Activated CD4-positive, alpha-beta T cell treated with anti-CD3 and anti-CD28 coated beads, Interleukin-2, amount 50 U/mL, for 4 hours (primary cell): ENCODE results near the gene ART3.

Source experiments
- DNase-seq, 2 experiments: peaks; one replicate each; pipeline ENCODE4 v3.0.0-alpha.2; 2020

The ART3 gene

GRCh38 chr4:76074993-76075600 is 588 bp downstream of the ART3 start:
- no peak for DNase-seq

GRCh38 chr4:76078033-76078613 is 3.6 kb downstream of the ART3 start:
- DNase-seq = no peak

GRCh38 chr4:76083386-76083988 is 9.0 kb downstream of the ART3 start:
- no peak for DNase-seq

GRCh38 chr4:76084542-76084941 is 10.0 kb downstream of the ART3 start:
- DNase-seq = no peak

- DNase-seq = no peak
These were observed 12.7 kb downstream of the ART3 start for GRCh38 chr4:76087007-76087769.

- DNase-seq = no peak
These were observed 14.2 kb downstream of the ART3 start for GRCh38 chr4:76088719-76089118.

GRCh38 chr4:76090241-76090691 is 15.8 kb downstream of the ART3 start:
- DNase-seq = no peak

- no peak for DNase-seq
These were observed 16.5 kb downstream of the ART3 start for GRCh38 chr4:76091052-76091451.

GRCh38 chr4:76095568-76095967 is 21.1 kb downstream of the ART3 start:
- no peak for DNase-seq

- DNase-seq = no peak
These were observed 21.6 kb downstream of the ART3 start for GRCh38 chr4:76096076-76096475.

GRCh38 chr4:76105652-76106051 is 31.1 kb downstream of the ART3 start:
- DNase-seq = no peak

GRCh38 chr4:76106442-76106841 is 31.9 kb downstream of the ART3 start:
- DNase-seq = no peak

- no peak for DNase-seq
These were observed 34.1 kb downstream of the ART3 start for GRCh38 chr4:76108467-76109181.

GRCh38 chr4:76116821-76117220 is 42.3 kb downstream of the ART3 start:
- DNase-seq = no peak

- no peak for DNase-seq
These were observed 43.0 kb downstream of the ART3 start for GRCh38 chr4:76117536-76117935.

- DNase-seq = no peak
These were observed 45.7 kb downstream of the ART3 start for GRCh38 chr4:76120199-76120598.

- no peak for DNase-seq
These were observed 51.3 kb downstream of the ART3 start for GRCh38 chr4:76125816-76126215.

- no peak for DNase-seq
These were observed 53.2 kb downstream of the ART3 start for GRCh38 chr4:76127754-76128153.

GRCh38 chr4:76141241-76141640 is 66.7 kb downstream of the ART3 start:
- no peak for DNase-seq

- DNase-seq = no peak
These were observed 70.0 kb downstream of the ART3 start for GRCh38 chr4:76144546-76144945.

- peak; percentile 9 to 16 for DNase-seq
These were observed 73.1 kb downstream of the ART3 start for GRCh38 chr4:76147454-76148141.

GRCh38 chr4:76148142-76148865 is 73.8 kb downstream of the ART3 start, which contains the start of gene NUP54:
Gene NUP54, minus strand, starts transcription at chr4:76148397. Its CDS starts 23 bp downstream, at chr4:76148374.
- DNase-seq = peak; percentile 94
